AML-193 (cell line): Measurements from ENCODE around the gene KCNG2.

Source experiments
- DNase-seq, 2 experiments: peaks; one replicate each; lab custom pipeline; 2025; lab: John Stamatoyannopoulos, UW

KCNG2 gene

DNA sequence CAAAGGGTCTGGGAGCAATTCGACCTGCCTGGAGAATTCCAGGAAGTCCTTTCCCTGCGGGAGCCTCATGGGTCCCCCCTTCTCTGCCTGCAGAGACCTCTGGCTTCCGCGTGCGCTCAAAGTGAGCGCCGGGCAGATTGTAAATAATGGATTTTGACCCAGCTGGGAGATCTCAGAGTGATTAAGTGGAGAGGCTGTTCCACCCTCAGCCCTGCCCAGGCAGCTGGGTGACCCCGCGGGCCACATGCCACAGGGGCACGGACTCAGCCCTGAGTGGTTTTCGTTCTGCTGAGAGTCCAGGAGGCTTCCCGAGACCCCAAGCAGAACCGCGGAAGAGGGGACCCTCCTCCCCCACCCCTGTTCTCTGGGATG lies 1.2 kb downstream of the KCNG2 start:
- no peak for DNase-seq

DNA sequence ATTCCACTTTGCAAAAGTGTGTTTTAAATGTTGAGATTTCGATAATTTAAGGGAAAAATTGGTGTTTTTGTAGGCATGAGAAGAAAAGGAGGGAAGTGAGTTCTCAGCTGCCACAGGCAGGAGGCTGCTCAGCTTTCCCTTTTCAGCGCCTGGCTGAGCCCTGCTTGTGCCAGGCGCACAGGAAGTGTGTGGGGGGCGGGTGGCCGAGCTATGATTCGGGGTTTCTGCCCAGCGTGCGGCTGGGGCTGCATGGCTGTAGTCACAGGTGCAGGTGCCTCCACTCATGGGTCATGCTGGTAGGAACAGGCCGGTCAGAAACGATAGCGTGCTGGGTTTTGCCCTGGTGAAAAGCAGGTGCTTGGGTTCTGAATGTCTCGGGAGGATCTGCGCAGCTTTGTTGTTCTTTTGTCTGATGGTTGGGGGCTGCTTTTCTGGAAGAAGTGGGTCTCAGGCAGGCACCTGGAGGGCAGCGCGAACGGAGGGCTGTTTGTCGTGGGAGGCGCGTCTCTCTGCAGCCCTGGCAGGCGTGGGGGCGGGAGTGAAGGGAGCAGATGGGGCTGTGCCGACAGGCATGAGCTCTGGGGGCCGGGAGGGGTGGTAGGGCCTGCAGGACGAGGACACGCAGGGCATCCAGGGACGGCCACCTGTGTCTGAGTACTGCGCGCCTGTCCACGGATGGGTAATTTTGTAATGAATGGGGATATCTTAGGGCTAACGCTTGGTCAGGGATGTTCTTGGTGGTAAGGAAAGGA lies 2.1 kb downstream of the KCNG2 start:
- peak in 1 of 2 experiments; percentile 9 for DNase-seq

- no peak for DNase-seq
Measured at GRCh38 chr18:79800371-79801180, 2.8 kb downstream of the KCNG2 start.

GRCh38 chr18:79801217-79801616 lies 3.5 kb downstream of the KCNG2 start:
- no peak for DNase-seq

GRCh38 chr18:79801641-79802040 lies 3.9 kb downstream of the KCNG2 start:
- no peak for DNase-seq

DNA sequence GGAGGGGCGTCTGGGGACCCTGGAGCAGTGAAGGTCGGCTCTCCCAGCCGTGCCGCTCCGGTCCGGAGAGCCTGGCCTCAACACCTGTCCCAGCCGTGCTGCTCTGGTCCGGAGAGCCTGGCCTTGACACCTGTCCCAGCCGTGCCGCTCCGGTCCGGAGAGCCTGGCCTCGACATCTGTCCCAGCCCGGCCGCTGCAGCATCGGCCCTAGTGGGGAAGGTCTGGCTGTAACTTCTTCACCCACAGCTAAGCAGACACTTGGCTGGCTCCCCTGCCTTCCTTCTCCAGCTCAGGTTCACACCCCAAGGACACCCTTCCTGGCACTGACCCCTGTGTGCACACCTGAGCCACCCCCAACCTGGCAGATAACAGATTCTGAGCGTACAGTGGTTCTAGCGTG lies 4.6 kb downstream of the KCNG2 start:
- no peak for DNase-seq

GRCh38 chr18:79803611-79804051 lies 5.9 kb downstream of the KCNG2 start:
- DNase-seq, result no peak

GRCh38 chr18:79804130-79804787 lies 6.5 kb downstream of the KCNG2 start:
- DNase-seq, result no peak

- DNase-seq, result no peak
Measured at GRCh38 chr18:79805211-79805887, 7.6 kb downstream of the KCNG2 start.

- DNase-seq, result no peak
Measured at GRCh38 chr18:79805926-79806487, 8.3 kb downstream of the KCNG2 start.

DNA sequence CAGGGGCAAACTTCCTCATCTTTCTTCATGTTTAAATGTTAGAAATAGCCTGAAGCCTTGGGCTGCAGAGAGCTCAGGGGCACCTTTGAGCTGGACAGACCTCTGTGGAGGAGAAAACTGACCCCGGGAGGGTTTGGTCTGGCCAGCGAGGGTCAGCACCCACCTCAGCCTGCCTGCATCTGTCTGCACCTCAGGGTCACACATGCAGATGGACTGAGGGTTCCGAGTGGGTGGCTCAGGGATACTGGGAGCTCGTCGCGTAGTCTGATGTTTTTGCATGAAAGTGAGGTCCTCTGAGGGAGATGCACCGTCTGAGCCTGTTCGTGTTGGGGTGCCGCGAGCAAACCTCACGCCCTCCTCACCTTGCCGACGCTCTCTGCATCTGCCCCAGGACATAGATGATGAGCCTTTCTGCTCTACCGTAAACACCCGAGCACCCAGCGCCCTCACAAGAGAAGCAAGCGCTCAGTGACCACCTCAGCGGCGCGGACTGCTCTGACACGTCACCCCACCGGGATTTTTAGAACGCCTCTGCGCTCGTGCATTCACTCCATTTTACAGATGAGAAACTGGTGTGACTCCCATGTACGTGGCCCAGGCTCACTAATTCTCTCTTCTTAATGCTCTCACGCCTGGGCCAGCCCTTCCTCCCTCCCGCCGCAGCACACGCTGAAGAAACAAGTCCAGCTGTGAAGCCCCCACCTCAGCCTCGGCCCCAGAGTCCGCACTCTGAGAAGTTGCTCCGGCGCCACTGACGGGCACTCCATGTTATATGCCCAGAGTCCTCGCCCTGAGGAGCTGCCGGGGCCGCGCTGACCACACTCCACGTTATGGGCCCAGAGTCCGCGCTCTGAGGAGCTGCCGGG lies 9.5 kb downstream of the KCNG2 start:
- DNase-seq, result no peak

- DNase-seq, result no peak
Measured at GRCh38 chr18:79809482-79810192, 11.9 kb downstream of the KCNG2 start.

DNA sequence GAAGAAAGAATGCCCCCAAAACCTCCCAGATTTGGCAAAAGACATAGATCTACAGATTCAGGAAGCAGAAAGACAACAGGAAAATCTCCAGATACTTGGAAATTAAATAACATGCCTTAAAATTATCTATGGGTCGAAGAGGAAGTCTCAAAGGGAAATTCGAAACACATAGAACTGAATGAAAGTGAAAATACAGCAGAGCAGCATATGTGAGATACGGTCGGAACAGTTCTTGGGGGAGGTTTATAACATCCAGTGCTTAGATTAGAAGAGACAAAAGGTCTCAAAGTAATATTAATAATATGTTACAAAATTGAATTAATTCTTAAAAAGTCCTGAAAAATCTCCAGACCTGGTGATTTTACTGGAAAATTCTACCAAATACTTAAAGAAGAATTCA lies 14.3 kb downstream of the KCNG2 start:
- DNase-seq, result no peak

DNA sequence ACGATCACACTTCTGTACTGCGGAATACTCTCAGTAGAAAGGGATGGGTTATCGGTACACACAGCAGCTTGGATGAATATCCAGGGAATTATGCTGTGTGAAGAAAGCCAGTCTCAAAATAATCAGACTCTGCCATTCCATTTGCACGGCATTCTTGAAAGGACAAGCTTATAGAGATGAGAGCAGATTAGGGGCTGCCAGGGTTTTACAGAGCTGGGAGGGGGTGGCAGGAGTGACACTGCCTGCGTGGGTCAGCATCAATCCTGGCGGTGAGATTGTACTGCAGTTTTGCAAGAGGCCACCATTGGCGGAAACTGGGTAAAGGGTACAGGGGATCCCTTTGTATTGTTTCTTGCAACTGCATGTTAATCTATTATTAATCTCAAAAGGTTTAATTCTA lies 16.6 kb downstream of the KCNG2 start:
- no peak for DNase-seq

DNA sequence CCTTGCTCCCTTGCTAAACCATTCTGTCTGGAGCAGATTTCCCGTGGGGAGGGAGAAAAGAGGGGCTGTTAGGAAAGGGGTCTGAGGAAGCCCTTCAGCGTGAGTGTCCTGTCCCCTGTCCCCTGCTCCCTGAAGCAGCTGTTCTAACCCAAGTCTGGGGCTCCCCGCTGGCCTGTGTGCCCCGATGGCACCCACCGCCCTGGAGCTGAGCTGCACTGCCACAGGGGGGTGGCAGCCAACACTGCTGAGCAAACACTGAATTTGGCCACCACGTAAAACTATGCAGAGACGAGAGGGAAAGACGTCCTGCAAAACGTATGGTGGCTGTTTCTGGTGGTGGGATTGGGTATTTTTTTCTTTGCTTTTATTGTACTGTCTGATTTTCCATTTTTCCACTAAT lies 17.9 kb downstream of the KCNG2 start:
- no peak for DNase-seq

- DNase-seq, result no peak
Measured at GRCh38 chr18:79816092-79816491, 18.4 kb downstream of the KCNG2 start.

- no peak for DNase-seq
Measured at GRCh38 chr18:79816981-79817606, 19.4 kb downstream of the KCNG2 start.

- no peak for DNase-seq
Measured at GRCh38 chr18:79817607-79817998, 19.9 kb downstream of the KCNG2 start.

DNA sequence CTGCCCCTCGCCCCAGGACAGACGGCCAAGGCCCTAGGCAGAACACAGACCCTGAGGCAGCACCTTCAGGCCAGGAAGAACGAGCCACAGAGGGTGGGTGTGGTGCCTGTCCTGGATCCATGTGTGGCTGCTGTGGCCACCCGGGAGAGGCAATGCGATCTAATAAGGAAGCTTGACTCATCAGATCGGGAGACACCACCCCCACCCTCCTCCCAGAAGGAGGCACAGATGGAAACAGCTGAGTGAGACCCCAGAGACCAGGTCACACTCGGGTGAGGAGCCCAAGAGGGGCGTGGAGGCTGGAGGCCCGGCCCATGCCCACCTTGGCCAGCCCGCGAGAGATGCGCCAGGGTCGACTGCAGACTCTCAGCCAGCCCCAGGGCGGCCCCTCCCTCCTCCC lies 20.3 kb downstream of the KCNG2 start:
- DNase-seq, result no peak

DNA sequence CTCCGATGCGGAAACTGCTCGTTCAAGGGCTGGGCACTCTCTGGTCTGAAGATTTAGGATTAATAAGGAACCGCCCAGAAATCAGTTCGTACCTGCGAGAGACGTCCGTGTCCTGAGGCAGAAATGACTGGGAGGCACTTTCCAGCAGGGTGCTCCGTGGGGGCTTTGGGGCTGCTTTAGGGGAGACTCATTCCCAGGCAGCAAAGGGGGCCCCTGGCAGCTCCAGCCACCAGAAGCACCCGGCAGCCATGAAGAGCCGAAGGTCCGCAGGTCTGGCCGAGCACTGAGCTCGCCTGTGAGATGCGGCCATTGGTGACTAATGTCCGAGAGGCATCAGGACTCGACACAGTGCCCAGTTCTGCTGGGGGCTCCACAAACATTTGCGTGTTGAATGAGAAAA lies 20.9 kb downstream of the KCNG2 start:
- DNase-seq, result no peak
